ENCODE data around the gene ZEB2.

Gene ZEB2

DNA sequence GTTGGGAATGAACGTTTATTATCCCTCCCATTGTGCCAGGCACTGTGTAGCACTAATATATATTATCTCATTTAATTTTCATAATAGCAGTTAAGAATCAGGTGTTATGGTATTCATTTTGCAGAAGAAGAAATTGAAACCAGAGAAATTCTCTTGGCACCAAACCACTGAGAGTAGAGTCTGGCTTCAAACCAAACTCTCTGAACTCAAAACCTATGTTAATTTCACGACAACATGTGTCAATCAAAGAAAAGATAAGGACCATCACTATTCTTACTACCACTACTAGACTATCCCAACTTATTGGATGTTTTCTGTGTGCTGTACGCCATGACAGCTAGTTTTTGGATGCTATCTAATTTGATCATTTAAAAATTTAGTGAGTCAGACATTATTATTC, 24.1 kb upstream of the ZEB2 start:
- no peak for DNase-seq (ENCODE audit: extremely low spot score)
- ChIA-PET POLR2A (no interaction called here), CTCF (no interaction called here)
- TF ChIP-seq, protein P1, sequence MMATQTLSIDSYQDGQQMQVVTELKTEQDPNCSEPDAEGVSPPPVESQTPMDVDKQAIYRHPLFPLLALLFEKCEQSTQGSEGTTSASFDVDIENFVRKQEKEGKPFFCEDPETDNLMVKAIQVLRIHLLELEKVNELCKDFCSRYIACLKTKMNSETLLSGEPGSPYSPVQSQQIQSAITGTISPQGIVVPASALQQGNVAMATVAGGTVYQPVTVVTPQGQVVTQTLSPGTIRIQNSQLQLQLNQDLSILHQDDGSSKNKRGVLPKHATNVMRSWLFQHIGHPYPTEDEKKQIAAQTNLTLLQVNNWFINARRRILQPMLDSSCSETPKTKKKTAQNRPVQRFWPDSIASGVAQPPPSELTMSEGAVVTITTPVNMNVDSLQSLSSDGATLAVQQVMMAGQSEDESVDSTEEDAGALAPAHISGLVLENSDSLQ (IDR thresholded peaks at IDR 0.05): peak; percentile 31
- TF ChIP-seq BHLHE40 (IDR thresholded peaks at IDR 0.05; ENCODE audit: borderline replicate concordance): no peak

DNA sequence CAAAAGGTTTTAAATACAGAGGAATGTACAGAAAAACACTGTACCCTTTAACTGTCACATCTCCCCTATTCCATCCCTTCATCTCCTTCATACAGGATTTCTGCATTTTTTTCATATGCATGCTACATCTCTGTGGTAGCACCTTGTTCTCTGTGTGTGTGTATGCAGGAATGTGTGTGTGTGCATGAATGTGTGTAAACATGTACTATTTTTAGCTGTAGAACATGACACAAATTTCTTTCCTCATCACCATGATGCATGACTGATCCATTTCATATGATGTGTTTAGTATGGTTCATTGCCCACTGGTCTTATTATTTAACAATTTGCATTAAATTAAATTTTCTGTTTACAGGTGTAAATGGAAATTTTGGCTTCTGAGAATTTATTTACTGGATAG, 21.5 kb upstream of the ZEB2 start:
- POLR2A ChIA-PET: no interaction called here
- TF ChIP-seq, protein P1 (IDR thresholded peaks at IDR 0.05): no peak
- TF ChIP-seq FOXM1 (IDR thresholded peaks at IDR 0.05; ENCODE audit: borderline replicate concordance) (no peak), L3MBTL2 (conservative IDR thresholded peaks at IDR 0.05) (no peak), CTBP1 (IDR thresholded peaks at IDR 0.05; ENCODE audit: borderline replicate concordance) (no peak), SP1 (IDR thresholded peaks at IDR 0.05) (no peak), NFRKB (IDR thresholded peaks at IDR 0.05) (no peak), LEF1 (IDR thresholded peaks at IDR 0.05; ENCODE audit: borderline replicate concordance) (no peak), TARDBP (IDR thresholded peaks at IDR 0.05) (no peak), SUZ12 (IDR thresholded peaks at IDR 0.05) (no peak), FOXK2 (IDR thresholded peaks at IDR 0.05) (no peak), HDGF (IDR thresholded peaks at IDR 0.05; ENCODE audit: borderline replicate concordance) (no peak), ARNT (IDR thresholded peaks at IDR 0.05) (no peak), ELF4 (IDR thresholded peaks at IDR 0.05) (no peak)
- no peak for DNase-seq (ENCODE audit: extremely low spot score)
- CTCF ChIA-PET: no interaction called here

DNA sequence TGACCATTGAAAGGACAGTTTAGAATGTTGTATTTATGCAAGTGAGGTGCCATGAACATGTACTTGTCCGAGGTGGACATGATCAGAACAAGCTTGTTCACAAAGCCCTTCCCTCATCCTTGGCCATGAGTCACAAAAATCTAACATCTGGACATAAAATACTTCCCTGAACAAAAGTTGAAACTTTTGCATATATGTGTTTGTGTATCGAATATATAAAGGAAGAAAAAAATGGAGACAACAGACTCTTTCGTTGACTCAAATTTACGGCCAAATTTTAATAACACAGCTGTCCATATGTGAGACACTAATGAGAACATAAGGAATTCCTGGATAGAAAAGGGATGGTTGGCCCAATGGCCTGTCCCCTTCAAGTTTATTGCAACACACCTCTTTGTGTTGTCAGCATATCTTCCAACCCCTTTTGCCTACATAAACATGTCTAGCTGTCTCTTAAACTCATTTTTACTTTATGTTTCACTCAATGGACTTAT, 19.4 kb upstream of the ZEB2 start:
- ChIA-PET CTCF (no interaction called here), POLR2A (no interaction called here)
- TF ChIP-seq CTBP1 (IDR thresholded peaks at IDR 0.05; ENCODE audit: borderline replicate concordance) (no peak), SP1 (IDR thresholded peaks at IDR 0.05) (no peak), FOXK2 (IDR thresholded peaks at IDR 0.05) (no peak), ZNF384 (IDR thresholded peaks at IDR 0.05) (no peak), HDGF (IDR thresholded peaks at IDR 0.05; ENCODE audit: borderline replicate concordance) (no peak), BHLHE40 (IDR thresholded peaks at IDR 0.05; ENCODE audit: borderline replicate concordance) (no peak), LEF1 (IDR thresholded peaks at IDR 0.05; ENCODE audit: borderline replicate concordance) (no peak), ELF4 (IDR thresholded peaks at IDR 0.05) (no peak), TARDBP (IDR thresholded peaks at IDR 0.05) (no peak), FOXA1 (IDR thresholded peaks at IDR 0.05) (no peak), SUZ12 (IDR thresholded peaks at IDR 0.05) (no peak), L3MBTL2 (conservative IDR thresholded peaks at IDR 0.05) (no peak), NFRKB (IDR thresholded peaks at IDR 0.05) (no peak)
- TF ChIP-seq, protein P1 (IDR thresholded peaks at IDR 0.05): no peak
- no peak for DNase-seq (ENCODE audit: extremely low spot score)

DNA sequence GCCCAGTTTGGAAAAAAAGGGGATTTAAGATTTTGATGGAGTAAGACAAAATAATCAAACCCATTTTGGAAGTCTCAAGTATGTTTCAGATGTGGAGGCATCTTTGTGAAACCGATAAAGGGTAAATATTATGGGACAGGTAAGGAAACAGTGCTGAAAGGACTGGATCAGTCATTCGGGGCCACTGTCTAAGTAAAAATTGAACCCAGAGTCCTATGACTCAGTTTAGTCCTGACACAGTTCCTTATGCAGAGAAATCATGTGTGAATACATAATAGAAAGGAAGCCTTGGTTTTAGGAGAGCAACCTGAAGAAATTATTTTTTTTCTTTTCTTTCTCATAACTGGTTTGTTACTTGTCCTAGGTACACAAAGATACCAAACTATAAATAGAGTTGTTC, 15.4 kb upstream of the ZEB2 start:
- TF ChIP-seq ZNF384 (IDR thresholded peaks at IDR 0.05): no peak
- TF ChIP-seq NFRKB (IDR thresholded peaks at IDR 0.05): no peak
- no peak for TF ChIP-seq HDGF (IDR thresholded peaks at IDR 0.05; ENCODE audit: borderline replicate concordance)
- TF ChIP-seq TARDBP (IDR thresholded peaks at IDR 0.05): no peak
- TF ChIP-seq SP1 (IDR thresholded peaks at IDR 0.05): no peak
- TF ChIP-seq, protein P1 (IDR thresholded peaks at IDR 0.05): no peak
- no peak for TF ChIP-seq BHLHE40 (IDR thresholded peaks at IDR 0.05; ENCODE audit: borderline replicate concordance)
- no peak for TF ChIP-seq ELF4 (IDR thresholded peaks at IDR 0.05)
- DNase-seq (ENCODE audit: extremely low spot score): no peak
- ChIA-PET CTCF (interaction anchor here (0.7 kb wide), 1 partner anchor 409 kb away, joined by 3 read pairs; no protein-coding TSS in a partner anchor), POLR2A (no interaction called here)

DNA sequence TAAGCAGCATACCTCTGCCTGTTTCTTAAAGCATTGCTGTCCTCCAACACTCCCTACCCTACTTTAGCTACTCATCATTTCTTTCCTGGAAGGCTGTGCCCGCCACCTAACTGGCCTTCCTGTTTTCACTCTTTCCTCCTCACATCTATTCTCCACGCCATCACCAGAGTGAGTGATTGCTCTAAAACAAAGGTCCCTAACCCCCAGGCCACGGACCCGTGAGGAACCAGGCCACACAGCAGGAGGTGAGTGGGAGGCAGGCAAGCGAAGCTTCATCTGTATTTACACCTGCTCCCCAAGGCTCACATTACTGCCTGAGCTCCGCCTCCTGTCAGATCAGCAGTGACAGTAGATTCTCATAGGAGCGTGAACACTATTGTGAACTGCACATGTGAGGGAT, 13.3 kb upstream of the ZEB2 start:
- TF ChIP-seq FOXK2 (IDR thresholded peaks at IDR 0.05) (no peak), LEF1 (IDR thresholded peaks at IDR 0.05; ENCODE audit: borderline replicate concordance) (no peak), FOXM1 (IDR thresholded peaks at IDR 0.05; ENCODE audit: borderline replicate concordance) (no peak), L3MBTL2 (conservative IDR thresholded peaks at IDR 0.05) (no peak), ZNF384 (IDR thresholded peaks at IDR 0.05) (no peak), ELF4 (IDR thresholded peaks at IDR 0.05) (no peak)
- ChIA-PET POLR2A (no interaction called here), CTCF (no interaction called here)
- DNase-seq (ENCODE audit: extremely low spot score): no peak

DNA sequence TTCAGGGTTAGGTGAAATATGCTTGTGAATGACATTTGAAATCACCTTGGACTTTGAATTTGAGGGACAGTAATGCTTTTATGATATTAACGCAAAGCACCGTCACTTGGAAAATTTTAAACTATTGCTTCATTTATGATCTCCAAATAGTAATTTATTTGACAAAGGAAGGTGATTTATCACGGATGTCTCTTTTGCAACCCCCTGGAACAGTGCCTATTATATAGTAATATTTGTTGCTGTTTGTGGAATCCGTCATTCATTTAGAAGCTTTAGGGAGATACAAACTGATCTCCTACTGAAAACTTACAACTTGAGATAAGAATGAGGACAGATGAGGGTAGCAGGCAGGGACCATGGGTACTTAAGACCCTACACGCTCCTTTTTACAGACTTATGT, 10.7 kb upstream of the ZEB2 start:
- ChIA-PET CTCF (no interaction called here), POLR2A (no interaction called here)
- TF ChIP-seq FOXM1 (IDR thresholded peaks at IDR 0.05; ENCODE audit: borderline replicate concordance) (no peak), SUZ12 (IDR thresholded peaks at IDR 0.05) (no peak), ELF4 (IDR thresholded peaks at IDR 0.05) (no peak), SP1 (IDR thresholded peaks at IDR 0.05) (no peak), ZNF384 (IDR thresholded peaks at IDR 0.05) (no peak), NFRKB (IDR thresholded peaks at IDR 0.05) (no peak), FOXK2 (IDR thresholded peaks at IDR 0.05) (no peak), CTBP1 (IDR thresholded peaks at IDR 0.05; ENCODE audit: borderline replicate concordance) (no peak), HDGF (IDR thresholded peaks at IDR 0.05; ENCODE audit: borderline replicate concordance) (no peak), ARNT (IDR thresholded peaks at IDR 0.05) (no peak), FOXA1 (IDR thresholded peaks at IDR 0.05) (no peak), TARDBP (IDR thresholded peaks at IDR 0.05) (no peak), LEF1 (IDR thresholded peaks at IDR 0.05; ENCODE audit: borderline replicate concordance) (no peak), L3MBTL2 (conservative IDR thresholded peaks at IDR 0.05) (no peak)
- TF ChIP-seq, protein P1 (IDR thresholded peaks at IDR 0.05): no peak
- no peak for DNase-seq (ENCODE audit: extremely low spot score)

Measured in HEK293T (cell line).